Raji (cell line): ENCODE measurements around the gene LHFPL3.

Experiments used
- POLR2A ChIP-seq: IDR thresholded peaks from 2 replicates; pipeline ENCODE4 v1.6.1; 2011; ENCODE audit warnings: low read depth, low read length, control low read depth; ENCODE audit not compliant: insufficient read depth

The LHFPL3 gene

DNA sequence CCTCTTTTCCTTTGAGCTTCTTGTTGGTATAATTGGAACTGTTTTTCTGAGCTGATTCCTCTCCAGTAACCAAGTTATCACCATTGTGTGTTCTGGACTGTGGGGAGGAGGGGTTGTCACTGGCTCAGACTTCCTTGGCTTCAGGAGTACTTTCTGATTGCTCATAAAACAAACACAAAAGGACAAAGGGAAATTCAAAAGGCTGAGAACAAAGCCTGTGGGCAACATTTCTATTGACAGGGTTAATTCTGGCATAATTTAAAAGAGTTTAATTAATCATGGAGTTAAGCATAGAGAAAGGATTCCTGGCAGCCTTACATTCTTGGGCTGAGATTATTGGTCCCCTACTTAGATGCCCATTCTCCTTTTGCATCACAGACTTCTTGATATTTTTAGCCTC, 462.7 kb downstream of the LHFPL3 start:
- TF ChIP-seq POLR2A, result no peak

DNA sequence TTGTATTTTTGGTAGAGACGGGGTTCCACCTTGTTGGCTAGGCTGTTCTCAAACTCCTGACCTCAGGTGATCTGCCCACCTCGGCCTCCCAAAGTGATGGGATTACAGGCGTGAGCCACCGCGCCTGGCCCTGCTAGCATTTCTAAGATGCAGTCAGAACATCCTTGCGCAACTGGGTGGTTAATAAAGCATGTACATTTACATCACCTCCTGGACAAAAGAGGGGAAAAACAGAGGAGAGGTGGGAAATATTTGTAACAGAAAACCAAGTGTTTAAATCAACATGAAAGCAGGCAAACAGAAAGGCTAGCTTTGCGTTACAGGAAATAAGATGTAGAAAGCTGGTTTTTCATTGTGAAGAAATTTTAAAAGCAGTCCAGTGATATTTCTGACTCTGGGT, 464.7 kb downstream of the LHFPL3 start:
- TF ChIP-seq POLR2A, result no peak

DNA sequence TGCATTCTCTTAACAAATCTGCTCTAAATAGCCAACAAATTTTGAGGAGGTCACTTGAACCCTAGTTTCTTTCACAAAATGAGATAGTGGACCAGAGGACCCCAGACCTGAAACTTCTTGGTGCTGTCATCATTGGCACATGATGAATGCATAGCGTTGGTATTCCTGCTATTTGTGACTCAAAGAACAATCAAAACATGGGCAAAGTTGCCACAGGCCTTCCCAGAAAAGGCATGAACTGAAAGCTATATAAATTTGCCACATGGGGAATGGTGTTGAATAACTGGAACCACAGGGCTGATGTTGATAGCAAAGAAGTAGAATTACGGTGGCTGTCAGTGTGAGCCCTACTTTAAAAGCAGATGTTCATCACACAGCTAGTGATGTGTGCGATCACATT, 465.8 kb downstream of the LHFPL3 start:
- no peak for TF ChIP-seq POLR2A

GRCh38 chr7:104794589-104794988, 466.2 kb downstream of the LHFPL3 start:
- no peak for TF ChIP-seq POLR2A

DNA sequence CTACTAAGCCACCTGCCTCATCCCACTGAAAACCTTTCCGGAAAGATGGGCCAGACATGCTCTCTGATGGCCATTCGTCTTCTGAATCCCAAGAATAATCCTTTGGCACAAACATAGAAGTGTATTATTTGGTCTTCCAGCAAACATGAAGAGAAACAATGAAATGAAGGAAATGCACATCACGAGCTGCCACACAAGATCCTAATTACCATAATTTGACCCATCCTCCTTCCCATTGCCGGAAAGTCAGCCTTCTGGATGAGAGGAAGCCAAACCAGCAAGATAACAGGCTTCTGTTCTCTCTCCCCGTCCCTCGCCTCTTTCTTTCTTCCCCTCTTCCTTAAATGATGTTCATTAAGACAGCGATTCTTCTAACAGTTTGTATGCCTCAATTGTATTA, 466.7 kb downstream of the LHFPL3 start:
- TF ChIP-seq POLR2A, result no peak

GRCh38 chr7:104795616-104796398, 467.4 kb downstream of the LHFPL3 start:
- no peak for TF ChIP-seq POLR2A

DNA sequence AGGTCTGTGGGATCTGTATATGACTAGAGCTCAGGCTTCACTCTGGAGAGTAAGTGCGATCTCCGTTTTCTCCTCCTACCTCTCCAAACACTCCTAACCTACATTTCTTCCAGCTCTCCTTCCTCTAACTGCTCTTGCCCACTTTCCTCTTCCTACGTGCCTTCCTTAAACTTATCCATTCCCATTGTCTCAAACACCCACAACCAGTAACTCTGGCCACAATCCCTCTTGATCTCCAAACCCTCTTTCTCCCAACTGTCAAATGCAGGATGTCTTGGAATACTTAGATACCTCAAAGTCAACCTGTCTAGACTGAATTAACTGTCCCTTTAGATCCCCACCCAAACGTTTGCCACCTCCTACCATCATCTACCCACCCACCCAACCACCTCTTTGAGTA, 471.9 kb downstream of the LHFPL3 start:
- TF ChIP-seq POLR2A, result no peak

DNA sequence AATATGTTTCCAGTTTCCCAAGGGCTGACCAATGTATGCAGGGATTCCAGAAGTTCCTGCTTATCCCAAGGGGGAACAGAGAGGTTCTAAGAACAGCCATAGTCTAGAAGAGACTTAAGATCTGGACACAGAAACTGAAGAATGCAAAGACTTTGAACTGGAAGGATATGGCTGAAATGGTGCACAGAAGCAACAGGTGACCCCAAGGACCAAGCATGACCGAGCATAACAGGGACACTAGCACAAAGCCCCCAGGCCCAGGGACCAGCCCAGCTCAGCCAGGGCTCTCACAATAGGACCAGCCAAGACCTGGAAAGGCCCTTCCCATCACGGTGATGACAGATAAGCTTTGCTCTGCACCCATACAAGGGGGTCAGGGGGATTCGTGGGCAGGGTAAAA, 472.6 kb downstream of the LHFPL3 start:
- TF ChIP-seq POLR2A, result no peak

DNA sequence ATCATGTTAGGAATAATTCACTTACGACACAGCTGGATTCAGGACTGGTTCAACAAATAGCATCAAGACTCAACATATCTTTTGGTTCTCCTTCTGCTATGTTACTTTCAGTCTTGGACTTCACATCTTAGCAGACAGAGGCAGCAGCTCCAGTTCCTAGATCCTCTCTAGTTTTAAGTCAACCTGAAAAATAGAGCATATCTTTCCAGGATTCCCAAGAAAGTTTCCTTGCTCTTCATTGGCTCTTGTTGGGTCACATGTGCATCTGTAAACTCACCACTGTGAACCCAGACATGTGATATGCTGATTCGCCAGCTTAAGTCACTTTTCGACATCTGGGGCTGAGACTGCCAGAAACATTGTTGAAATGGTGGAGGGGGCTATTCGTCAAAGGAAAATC, 475.5 kb downstream of the LHFPL3 start:
- TF ChIP-seq POLR2A, result no peak

- no peak for TF ChIP-seq POLR2A
Measured at GRCh38 chr7:104804696-104805095, 476.3 kb downstream of the LHFPL3 start.

GRCh38 chr7:104805449-104806317, 477.3 kb downstream of the LHFPL3 start:
- no peak for TF ChIP-seq POLR2A

DNA sequence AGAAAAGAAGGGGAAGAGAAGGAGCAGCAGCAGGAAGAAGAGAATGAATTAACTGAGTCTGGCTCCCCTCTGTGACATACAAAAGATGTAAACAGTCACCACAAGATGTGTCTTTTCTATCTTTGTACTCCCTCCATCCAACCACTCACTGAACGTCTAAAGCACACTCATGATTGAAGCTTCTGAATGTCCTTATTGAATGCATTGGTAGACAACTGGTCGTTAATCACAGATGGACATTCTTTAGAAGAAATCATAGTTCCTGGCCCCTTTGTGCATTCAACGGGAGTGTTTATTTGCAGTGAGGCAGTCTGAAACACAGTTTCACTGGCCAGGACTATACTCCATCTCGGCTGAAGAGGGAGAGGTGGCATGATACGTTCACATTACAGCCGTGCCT, 479.3 kb downstream of the LHFPL3 start:
- no peak for TF ChIP-seq POLR2A

DNA sequence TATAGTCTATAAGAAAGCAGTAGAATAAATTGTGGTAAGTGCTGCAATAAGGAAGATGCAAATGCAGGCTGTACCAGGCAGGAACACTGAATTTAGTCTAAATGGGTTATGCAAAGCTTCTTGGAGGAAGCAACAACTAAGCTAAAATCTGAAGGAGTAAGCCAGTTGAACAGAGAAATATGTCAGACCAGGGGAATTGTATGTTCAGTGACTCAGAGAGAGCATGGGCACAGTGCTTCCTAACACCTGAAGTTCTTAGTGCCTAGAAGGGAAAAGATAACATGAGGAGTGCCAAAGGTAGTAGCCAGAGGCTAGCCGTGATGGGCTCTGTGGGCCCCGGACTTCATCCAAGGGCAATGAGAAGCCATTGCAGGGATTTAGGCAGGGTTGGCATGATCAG, 481.5 kb downstream of the LHFPL3 start:
- TF ChIP-seq POLR2A, result no peak

GRCh38 chr7:104814126-104814525, 485.7 kb downstream of the LHFPL3 start:
- TF ChIP-seq POLR2A, result no peak

DNA sequence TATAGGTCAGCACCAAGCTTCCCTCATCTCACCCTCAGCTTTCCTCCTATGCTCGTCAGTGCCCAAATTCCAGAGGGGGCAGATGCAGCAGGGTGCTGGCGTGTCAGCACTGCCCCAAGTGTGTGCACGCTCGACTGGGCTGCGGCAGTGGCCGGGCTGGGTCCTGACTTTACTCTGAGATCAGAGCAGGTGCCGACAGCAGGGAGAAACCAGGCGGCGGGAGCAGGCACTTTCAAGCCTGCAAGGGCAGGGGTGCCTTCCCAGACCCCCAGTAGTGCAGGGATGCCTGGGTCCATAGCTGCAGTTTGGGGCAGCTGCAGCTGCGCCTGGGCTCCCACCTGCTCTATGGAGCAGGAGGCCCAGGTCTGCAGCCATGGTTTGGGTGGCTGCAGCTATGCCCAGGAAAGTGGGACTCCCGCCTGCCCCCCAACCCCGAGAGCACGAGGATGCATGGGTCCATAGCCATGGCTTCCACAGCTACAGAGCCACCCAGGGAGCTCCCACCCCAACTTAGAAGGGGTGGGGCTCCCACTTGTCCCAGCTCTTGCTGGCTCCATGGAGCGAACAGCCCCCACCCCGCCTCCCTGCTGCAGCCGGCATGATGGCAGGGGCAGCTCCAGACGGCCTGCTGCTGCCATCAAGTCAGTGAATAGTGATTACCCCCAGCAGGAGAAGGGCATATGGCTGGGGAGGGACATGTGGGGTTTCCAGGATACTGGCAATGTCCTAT, 486.4 kb downstream of the LHFPL3 start:
- TF ChIP-seq POLR2A, result no peak
